Measurements from ENCODE around the gene FBXO38. TPM values are rescaled to one million over a fixed set of nuclear protein-coding genes. Genes with fewer than 3 reads are reported as not detected.

FBXO38 gene
- total and polyA plus RNA-seq, 2 of the 13 experiments (the other 11 are each of a cell fraction or from before 2014, with no cell fraction given), result 24.8 to 35.9 TPM

- TF ChIP-seq KIAA2018 (CRISPR knock-in tag; IDR thresholded peaks at IDR 0.05; ENCODE audit: borderline replicate concordance) (no peak), HNRNPUL1 (IDR thresholded peaks at IDR 0.05; ENCODE audit: low read depth, low read length) (no peak), FOXK1 (CRISPR knock-in tag; IDR thresholded peaks at IDR 0.05; ENCODE audit: borderline replicate concordance, low read depth) (no peak), ARNT2 (CRISPR knock-in tag; IDR thresholded peaks at IDR 0.05; ENCODE audit: low read depth) (no peak), SETDB1 (CRISPR knock-in tag; IDR thresholded peaks at IDR 0.05; ENCODE audit: borderline replicate concordance) (no peak), DNMT3B (CRISPR knock-in tag; conservative IDR thresholded peaks at IDR 0.05) (0 out of 2 replicates have a peak, but pooled peaks have one; percentile 15), PRDM15 (CRISPR knock-in tag; IDR thresholded peaks at IDR 0.05) (no peak), KLF9 (CRISPR knock-in tag; IDR thresholded peaks at IDR 0.05; ENCODE audit: low read depth) (no peak), ZNF616 (CRISPR knock-in tag; IDR thresholded peaks at IDR 0.05; ENCODE audit: low read depth) (no peak), ZFP91 (CRISPR knock-in tag; IDR thresholded peaks at IDR 0.05; ENCODE audit: borderline replicate concordance) (no peak), BCL6 (CRISPR knock-in tag; IDR thresholded peaks at IDR 0.05) (peak; percentile 71), TEAD3 (CRISPR knock-in tag; optimal IDR thresholded peaks at IDR 0.05; ENCODE audit: borderline replicate concordance) (peak; percentile 9), TCF7 (IDR thresholded peaks at IDR 0.05; ENCODE audit: low read depth) (peak; percentile 39), EHMT2 (IDR thresholded peaks at IDR 0.05; ENCODE audit: borderline replicate concordance, low read depth, low read length) (no peak), ZNF598 (CRISPR knock-in tag; IDR thresholded peaks at IDR 0.05; ENCODE audit: borderline replicate concordance) (no peak), TGIF2 (CRISPR knock-in tag; IDR thresholded peaks at IDR 0.05) (0 out of 2 replicates have a peak, but pooled peaks have one; percentile 57), SNAPC2 (CRISPR knock-in tag; IDR thresholded peaks at IDR 0.05) (no peak), HCFC1 (IDR thresholded peaks at IDR 0.05; ENCODE audit: low read depth, low read length) (no peak)
These were observed 601 bp downstream of the FBXO38 start (continued) for GRCh38 chr5:148384380-148384737.

Measured in HepG2 (cell line).